Activated CD4-positive, CD25-positive, alpha-beta regulatory T cell (primary cell): ENCODE data around the gene RERE.

Experiments used
- DNase-seq, 4 experiments: peaks; one replicate each; lab custom pipeline; 2025; lab: John Stamatoyannopoulos, UW

The RERE gene

DNA sequence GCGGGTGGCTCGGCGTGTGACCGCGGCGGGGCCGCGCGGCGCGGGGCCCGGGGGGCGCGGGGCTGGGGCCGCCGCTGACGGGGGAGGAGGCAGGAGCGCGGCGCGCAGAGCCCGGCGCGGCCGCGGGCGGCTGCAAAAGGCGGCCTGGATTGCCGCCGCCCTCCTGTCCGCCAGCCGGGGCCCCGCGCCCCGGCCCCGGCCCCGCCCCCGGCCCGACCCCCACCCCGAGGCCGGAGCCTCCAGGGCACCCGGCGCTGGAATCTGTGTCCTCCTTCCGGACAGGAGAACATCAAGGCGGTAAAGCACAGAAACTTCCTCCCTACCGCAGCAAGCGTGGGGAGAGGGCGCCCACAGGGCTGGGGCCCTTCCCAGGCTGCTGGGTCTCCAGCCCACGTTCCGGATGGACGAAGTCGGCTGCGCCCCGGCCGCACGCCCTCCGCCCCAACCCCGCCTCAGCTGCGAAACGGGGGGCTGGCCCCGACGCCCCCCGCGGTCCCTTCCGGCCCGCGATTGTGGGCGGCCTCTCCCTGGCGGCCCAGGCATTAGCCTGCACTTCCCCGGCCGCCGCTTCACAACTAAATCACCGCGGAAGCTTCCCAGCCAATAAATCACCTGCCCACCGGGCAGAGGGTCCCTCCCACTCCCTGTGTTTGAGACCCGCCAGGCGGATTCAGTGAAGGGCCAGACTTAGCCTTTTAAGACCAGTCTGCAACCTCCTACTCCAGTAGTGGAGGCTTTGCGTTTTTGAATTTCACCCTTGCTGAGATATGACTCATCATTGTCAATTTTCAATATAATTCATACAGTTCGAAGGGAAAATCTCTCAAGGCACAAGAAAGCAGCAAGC, 393.5 kb downstream of the RERE start:
- DNase-seq, result peak in 3 of 4 experiments; percentile 14 to 35 (median 34)

DNA sequence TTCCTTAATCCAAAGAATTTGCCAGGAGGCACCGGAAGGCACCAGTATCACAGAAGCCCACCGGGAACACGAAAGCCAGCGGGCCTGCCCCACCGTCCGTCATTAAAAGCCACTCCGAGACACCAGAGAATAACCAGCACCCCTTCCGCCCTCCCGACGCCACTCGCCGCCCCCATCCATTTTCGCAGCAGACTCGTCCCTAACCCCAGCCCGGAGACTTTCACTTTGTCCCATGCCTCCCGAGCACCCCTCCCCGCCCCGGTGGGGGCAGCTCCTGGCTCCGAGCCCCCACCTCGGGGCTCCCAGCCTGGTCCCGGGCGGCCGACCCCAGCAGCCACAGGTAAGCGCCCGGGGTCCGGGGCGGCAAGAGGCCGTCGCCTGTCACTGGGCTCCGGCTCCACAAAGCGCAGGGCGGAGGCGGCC, 394.2 kb downstream of the RERE start:
- peak in 1 of 4 experiments; percentile 20 for DNase-seq

DNA sequence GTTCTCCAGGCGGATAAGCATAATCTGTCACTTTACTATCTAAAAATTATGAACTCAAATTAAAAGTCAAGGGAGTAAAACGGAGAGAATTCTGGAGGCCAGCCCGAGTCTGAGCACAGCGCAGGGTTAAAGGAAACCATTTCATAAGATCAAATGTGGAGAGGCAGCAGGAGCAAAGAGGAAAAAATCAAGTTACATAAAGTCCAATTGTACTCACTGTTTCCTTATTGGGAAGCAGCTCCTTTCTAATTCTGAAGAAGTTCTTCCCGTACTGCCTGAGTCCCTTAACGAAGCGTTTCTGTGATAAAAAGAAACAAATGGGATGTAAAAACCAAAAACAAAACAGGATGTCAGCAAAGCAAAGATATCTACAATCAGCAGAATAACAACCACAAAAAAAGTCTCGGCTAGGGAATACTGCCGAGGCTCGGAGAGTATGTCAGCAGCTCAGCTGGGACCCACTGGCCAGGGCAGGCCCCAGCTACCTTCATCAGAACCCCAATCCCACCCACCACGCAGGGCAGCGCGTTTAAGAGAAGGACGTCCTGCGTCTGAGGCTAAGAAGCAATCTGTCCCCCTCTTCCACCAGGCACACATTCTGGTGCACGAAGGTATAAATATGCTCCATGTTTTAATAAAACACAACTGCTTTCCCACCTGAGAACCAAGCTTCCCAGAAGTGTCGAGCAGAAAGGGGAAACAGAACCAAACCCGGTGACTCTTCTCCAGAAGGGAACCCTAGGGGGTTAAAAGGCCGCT, 394.8 kb downstream of the RERE start:
- no peak for DNase-seq

DNA sequence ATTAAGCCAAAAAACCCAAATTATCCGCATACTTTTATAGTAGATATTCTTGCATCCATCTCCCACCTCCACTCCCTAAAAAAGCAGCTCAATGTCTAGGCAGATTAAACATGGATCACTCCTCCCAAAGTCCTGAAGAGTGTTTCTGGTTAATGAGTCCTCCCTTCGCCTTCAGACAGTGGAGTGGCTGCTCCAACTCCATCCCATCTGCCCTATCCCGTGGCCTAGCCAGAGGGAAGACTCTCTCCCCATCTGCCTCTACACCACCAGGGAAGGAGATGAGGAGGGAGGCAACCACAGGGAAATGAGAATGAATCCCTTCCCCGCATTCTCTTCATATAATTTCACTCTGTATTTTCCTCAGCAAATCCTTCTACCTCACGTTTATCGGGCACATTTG, 395.7 kb downstream of the RERE start:
- DNase-seq, result no peak

DNA sequence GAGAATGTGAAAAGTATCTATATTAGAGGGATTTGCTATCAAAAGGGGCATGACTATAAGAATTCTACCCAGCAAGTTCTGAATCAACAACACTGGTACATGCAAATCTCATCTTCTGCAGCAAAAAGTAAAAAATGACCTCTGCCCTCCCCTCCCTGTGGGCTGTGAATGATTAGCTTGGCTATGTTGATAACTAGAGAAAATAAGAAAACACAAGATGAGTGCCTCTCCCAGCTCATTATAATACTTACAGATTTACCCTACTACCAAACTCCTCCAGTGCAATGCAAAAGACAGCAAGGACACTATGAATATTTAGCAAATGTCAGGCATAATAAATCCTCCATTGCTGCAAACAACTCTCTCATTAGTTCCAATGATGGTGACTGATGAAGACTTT, 397.1 kb downstream of the RERE start:
- no peak for DNase-seq

DNA sequence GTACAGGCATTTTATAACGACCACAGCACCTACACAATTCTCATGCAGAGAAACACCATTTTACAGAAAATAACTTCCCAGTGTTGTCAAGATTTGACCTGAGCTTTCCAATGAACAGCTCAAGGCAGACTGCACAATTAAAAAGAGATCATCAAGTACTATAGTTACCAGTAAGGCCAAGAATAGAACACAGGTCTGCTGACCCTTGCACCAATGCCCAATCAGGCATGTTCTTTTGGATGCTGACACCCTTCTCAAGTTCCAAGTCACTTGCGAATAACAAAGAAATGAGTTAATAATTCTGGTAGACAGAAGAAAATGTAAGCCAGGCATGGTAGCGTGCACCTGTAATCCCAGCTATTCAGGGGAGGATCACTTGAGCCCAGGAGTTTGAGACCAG, 397.6 kb downstream of the RERE start:
- no peak for DNase-seq

DNA sequence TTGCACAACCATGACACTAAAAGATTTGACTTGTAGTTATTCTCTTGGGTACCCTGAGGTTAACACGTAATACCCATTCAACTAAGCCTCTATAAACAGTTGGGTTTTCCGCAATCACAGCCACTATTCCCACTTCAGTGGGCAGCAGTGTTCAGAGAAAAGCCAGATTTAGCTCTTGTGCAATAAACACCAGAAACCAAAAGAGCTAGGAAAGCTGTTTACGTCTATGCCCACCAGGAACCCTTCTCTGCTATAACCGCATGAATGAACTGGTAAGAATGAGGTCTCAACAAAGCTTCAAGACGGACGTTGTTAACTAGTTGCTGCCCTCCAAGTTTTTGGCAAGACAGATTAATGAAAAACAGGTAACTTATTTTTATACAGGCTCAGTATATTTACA, 398.3 kb downstream of the RERE start:
- no peak for DNase-seq

DNA sequence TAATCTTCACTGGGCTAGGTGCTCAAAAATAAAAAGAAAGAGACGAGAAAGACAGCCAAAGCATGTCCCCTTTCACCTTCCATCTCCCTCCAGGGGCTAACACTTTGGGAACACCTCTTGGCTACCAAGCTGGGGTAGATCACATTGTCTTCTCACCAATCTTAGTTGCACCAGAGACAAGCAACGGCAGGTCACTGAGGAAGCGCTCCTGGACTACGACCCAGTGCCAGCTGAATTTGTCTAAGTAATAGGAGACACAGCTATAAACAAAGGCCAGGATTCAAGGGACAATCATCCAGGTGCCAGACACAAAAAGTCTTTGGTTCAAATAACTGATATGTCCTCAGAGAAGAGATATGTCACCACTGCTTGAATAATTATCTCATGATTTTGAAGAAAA, 399.1 kb downstream of the RERE start:
- no peak for DNase-seq

DNA sequence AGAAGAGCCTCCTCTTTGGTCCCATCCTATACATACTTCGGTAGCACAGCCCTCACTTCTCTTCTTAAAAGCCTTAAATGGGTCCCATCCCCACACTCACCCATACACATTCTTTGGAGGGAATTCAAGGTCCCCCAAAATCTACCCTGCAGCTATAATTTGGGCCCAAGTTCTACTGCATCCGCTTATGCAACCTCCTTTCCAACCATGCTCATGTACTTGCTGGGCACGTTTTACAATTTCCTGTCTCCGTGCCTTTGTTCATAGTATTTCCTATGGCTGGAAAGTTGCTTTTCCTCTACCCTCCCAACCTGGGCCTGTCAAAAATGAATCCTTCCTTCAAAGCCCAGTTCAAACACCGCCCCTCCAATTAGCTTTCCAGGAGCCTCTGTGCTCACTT, 399.8 kb downstream of the RERE start:
- no peak for DNase-seq

DNA sequence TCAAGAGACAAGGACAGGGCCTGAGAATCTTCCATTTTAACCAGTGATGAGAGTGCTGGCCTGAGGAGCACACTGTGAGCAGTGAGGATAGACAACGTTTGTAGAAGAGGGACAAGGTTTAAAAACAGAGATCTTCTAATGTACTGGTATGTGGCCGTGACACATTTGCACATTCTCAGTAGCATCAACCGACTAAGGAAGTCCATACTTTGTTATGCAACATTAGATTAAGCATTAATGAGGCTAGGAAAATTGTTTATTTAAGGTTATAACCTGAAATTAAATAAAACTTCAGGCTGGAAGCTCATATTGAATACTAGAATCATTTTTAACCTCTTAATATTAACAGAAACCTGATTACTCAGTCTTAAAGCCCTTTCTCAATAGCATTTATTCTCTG, 400.6 kb downstream of the RERE start:
- no peak for DNase-seq

DNA sequence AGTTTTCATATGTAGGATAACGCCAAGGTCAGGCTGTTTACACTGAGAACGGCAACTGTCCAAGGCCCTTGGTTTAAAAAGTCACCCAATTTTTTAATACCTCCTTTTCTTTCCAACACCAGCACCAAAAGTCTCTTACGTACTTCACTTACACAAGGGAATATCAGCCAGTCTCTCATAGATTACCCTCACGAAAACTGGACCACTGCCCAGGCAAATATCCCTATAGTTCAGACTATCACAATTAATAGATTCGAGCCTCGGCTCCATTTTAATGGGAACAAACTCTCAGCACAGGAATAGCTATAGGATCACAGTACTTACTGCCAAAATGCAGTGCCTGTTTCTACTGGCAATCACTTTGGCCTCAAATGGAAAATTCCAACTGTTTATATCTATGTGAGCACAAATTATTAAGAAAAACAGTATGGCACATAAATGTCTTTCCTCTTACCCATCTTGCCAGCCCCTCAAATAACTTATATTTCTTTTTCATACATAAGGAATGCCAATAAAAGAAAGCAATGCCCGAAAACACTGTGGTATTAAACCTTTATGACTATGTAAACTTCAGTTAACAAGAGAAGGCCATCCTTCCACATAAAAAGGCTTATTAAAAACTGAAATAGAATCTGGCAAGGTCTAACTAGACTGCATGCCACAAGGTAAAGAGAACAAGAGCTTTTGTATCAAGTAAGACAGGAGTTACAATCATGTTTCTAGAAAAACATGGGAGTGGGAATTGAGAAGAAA, 401.7 kb downstream of the RERE start:
- DNase-seq, result no peak

DNA sequence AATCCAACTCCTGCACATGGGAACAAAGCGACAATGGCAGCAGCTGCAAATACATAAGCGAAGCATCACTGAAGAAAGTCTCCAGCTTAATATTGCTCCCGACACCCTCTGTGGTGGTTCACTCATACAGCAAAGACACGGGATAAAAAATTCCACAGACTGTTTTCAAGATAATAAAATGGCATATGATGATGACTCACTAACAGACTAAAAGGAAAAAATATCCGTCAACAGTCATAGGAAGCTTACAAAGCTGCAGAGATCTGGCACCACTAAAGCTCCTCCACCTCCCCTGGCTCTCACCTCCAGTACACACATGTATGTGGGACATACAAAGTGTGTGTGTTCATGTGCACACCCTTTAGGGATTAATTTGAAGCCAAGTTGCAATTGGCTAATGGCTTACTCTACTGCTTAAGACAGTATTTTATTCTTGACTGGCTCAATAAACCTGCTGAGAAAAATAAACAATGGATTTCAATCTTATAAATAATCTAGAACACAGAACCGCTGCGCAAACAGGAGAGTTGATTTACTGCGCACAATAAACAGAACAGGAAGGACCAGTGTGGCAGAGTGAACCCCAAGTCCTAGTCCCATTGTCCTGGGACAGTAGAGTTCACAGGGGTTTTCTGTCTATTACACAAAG, 405.1 kb downstream of the RERE start:
- DNase-seq, result no peak

DNA sequence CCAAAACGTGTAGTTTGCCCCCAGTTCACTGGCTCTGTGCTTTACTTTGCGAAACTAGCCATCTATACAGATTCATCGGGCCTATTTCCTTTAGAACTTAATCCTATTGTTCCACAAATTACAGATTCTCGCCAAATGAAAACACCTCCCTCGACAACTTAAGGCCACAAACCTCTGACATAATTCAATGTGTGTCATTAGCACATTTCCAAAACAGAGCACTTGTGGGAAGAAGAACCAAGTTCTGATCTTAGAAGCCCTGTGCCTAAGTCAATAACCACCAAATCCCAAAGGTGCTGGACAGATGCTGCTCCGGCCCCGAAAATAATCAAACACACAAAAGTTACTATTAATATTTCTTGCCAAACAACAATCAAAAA, 405.6 kb downstream of the RERE start:
- no peak for DNase-seq

DNA sequence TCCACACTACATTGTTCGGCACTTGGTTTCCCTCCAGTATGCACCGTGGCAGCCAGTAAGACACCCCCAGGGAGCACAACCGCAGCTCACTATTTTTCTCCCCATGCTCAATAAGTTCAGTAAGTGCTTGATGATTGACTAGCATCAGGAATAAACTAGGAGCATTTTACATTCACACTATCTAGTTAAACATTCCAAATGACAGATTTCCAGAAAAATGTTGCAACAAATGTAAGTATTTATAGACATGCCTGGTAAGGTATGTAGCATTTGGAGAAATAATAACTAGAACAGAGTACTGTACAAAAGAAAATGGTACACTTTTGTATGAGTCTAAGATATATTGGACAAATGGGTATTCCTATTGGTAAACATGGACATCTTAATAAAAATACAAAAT, 406.6 kb downstream of the RERE start:
- no peak for DNase-seq

DNA sequence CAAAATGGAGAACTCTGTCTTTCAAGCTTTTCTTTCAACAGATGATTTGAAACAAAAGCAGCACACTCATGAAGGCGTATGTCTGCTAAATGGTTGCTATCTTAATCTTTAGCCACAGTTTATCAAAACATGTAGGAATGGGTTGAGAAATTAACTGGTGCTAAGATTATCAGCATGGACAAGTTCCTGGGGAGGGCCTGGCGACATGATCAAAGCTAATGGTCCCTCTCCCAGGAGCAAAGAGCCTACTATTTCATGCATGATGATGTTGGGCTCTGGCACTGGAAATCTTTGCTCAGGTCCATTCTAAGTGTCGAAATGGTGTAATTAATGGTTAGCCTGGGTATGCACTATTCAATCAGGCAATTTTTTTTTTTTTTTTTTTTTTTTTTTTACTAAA, 407.8 kb downstream of the RERE start:
- DNase-seq, result no peak

DNA sequence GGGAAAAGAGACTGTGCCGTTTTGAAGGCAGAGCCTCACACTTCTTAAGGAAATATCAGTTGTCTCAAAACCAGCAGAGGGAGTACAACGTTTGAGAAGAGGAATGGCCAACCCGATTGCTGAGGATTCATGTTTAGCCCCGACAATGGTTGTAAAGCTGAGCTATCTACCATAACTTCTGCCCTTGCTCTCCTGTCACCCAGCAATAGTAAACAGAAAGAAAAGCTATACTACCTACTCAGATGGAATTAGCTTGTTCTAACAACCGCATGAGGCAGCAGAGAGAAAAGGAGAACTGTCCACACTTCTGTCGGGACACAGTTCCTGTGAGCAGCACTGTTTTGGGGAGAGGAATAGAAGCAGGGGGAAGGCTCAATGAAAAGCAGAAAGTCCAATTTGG, 408.3 kb downstream of the RERE start:
- no peak for DNase-seq

DNA sequence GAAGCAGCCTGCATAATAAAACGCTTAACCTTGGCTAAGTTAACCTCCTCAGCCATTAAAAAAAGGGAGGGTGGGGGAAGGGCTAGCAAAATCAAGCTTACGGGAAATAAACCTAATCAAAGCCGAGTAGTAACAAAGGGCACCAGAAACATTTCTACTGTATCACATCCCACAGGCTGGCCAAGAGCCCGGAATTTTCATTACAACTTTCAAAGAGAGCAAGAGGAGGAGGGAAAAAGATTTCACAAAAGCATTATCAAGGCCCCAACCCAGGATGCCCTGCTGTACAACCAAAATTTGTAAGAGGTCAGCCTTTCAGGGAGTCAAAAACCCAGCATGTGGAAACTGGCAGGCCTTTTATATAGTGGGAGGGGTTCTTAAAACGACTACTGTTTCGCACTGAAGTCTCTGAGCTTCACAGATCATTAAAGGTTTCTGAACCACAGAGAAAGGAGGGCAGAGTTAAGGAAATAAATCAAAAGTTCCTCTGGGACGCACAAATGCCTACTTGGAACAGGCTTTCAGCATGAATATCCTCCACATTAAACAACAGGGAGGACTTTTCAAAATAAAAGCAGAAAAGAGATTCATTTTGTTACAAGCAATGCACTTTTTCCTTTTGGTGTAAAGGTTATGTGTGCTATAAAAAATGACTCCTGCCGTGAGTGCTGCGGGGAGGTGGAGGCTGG, 409.1 kb downstream of the RERE start:
- no peak for DNase-seq

DNA sequence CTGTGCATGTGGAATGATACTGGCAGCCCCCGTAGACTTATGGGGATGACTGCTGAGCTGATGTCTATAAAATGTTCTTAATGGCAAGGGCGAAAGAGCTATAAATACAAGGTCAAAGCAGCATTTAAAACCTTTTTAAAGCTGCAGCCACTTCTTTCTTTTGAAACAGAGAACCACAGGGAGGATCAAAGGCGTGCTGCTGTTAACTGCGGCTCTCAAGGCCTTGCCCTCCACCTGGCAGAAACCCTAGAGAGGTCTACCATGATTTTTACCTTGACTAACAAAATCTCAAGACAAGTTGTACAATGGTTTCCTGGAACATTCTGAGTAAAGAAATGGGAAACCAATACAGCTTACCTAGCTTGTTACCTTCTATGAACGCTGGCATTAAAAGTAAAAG, 409.8 kb downstream of the RERE start:
- DNase-seq, result no peak

DNA sequence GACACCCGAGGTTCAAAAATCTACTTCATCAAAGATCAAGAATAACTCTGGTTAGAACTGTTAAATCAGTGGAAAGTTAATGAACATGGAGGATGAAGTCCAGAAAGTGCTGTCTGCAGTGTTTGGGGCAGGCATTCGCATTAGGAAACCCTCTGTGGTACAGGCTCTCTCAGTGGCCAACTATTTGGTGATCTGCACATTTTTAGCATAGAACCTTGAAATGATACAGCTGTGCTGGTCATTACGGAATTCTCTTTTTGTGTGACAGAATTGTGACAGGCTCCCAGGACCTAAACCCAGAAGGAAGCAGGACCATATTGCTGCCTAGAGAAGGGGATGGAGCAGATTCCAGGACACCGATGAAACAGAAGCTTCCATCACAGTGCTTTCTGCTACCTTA, 410.5 kb downstream of the RERE start:
- DNase-seq, result no peak

DNA sequence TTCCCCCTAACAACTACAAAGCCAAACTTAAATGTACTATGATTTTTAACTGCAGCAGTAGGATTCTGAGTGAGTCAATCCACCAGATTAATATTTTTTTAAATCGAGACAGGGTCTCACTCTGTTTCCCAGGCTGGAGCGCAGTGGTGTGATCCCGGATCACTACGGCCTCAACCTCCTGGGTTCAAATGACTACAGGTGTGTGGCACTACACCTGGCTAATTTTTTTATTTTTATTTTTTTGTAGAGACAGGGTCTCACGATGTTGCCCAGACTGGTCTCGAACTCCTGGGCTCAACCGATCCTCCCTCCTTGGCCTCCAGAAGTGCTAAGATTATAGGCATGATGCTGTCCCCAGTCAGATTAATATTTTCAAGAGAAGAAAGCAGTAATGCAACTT, 411.4 kb downstream of the RERE start:
- no peak for DNase-seq

DNA sequence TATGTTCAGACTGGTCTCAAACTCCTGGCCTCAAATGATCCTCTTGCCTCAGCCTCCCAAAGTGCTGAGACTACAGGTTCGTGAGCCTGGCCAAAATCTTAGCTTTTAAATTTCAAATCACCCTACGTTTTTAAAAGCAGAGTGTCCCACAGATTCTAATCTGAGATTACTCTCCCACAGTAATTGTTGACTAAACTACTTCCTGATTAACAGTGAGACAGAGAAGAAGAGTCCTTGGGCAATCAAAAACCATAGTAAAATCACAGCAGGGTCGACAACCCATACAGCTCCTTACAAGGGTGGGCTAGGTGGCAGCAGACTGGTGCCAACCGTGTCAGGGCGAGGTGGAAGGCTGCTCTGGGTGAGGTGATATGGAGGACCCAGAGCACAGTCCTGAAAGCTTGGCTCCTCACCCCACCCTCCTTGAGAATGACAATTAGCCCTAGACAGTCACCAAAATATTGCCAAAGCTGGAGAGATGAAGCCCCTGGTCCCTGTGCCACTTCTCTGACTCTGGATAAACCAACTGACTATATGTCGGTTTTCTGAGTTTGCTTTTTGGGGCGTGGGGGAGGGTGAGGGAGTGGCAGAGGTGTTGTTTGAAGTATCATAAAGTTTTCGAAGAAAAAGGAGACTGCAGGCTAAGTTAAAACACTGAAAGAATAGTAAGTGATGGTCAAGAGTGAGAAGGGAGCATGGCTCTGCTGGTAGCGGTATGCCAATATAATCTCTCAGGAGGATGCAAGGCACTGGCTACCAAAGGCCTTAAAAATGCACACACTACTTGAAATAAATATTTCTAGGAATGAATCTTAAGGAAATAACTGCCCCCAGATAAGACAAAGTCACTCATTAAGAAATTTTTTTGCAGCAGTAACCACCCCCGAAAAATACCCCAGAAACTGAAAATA, 412.7 kb downstream of the RERE start:
- no peak for DNase-seq
